DND-41 (cell line): Measurements from ENCODE around the gene DCLK3.

Experiments
- ATAC-seq: fragments of 200-7000 bp; cut with Tn5 transposase; 3 replicates; pipeline ENCODE4 v1.9.1; 2021; ENCODE audit warnings: low read depth; ENCODE audit not compliant: insufficient read depth
- DNase-seq: peaks from one replicate; pipeline ENCODE4 v3.0.0-alpha.2; 2020
- H2AFZ ChIP-seq: 2 replicates; pipeline ENCODE4 v1.6.0; 2012; ENCODE audit warnings: low read depth, low read length
- H3K27ac ChIP-seq: 2 replicates; pipeline ENCODE4 v1.5.1; 2012; ENCODE audit warnings: low read length, inconsistent platforms
- H3K27me3 ChIP-seq: fragments of 200-600 bp; sonication (generic); 2 replicates; pipeline ENCODE4 v1.6.0; 2012; ENCODE audit warnings: low read length, mild to moderate bottlenecking, inconsistent platforms; ENCODE audit not compliant: insufficient read depth, poor library complexity
- H3K36me3 ChIP-seq: 2 replicates; pipeline ENCODE4 v1.5.1; 2012; ENCODE audit warnings: low read length, inconsistent platforms; ENCODE audit not compliant: insufficient read depth
- H3K4me1 ChIP-seq: 2 replicates; pipeline ENCODE4 v1.5.1; 2012; ENCODE audit warnings: mild to moderate bottlenecking, low read length; ENCODE audit not compliant: insufficient read depth
- H3K4me2 ChIP-seq: 2 replicates; pipeline ENCODE4 v1.6.0; 2012; ENCODE audit warnings: mild to moderate bottlenecking, moderate library complexity, low read length, inconsistent platforms; ENCODE audit not compliant: insufficient read depth
- H3K4me3 ChIP-seq, 2 experiments: fragments of 200-600 bp in 1 of 2; shearing (Covaris generic) in 1 of 2; 2 replicates each; pipeline ENCODE4 v1.5.1; 2012 to 2016; ENCODE audit warnings: inconsistent platforms in 2 of 2, low read length in 2 of 2, mild to moderate bottlenecking in 2 of 2, low read depth in 1 of 2, moderate library complexity in 1 of 2
- H3K79me2 ChIP-seq: 2 replicates; pipeline ENCODE4 v1.6.0; 2012; ENCODE audit warnings: low read length, inconsistent platforms; ENCODE audit not compliant: insufficient read depth
- H3K9ac ChIP-seq: 2 replicates; pipeline ENCODE4 v1.6.0; 2012; ENCODE audit warnings: low read depth, mild to moderate bottlenecking, inconsistent platforms, low read length, moderate library complexity
- H3K9me3 ChIP-seq: 2 replicates; pipeline ENCODE4 v1.5.1; 2012; ENCODE audit warnings: low read length, moderate library complexity, mild to moderate bottlenecking, inconsistent platforms; ENCODE audit not compliant: insufficient read depth, severe bottlenecking
- H4K20me1 ChIP-seq: 2 replicates; pipeline ENCODE4 v1.6.0; 2012; ENCODE audit warnings: low read length; ENCODE audit not compliant: insufficient read depth
- EZH2 ChIP-seq: IDR thresholded peaks from 3 replicates; pipeline ENCODE4 v1.6.1; 2012; ENCODE audit warnings: borderline replicate concordance, low read depth, mild to moderate bottlenecking, moderate library complexity, low read length, inconsistent platforms; ENCODE audit not compliant: severe bottlenecking
- TF ChIP-seq, protein P1 (sequence below): IDR thresholded peaks from 2 replicates; pipeline ENCODE4 v1.5.1; 2012; ENCODE audit warnings: borderline replicate concordance, low read length, moderate library complexity, mild to moderate bottlenecking; ENCODE audit not compliant: poor library complexity, severe bottlenecking; ENCODE audit errors: extremely low read depth

DCLK3 gene

DNA sequence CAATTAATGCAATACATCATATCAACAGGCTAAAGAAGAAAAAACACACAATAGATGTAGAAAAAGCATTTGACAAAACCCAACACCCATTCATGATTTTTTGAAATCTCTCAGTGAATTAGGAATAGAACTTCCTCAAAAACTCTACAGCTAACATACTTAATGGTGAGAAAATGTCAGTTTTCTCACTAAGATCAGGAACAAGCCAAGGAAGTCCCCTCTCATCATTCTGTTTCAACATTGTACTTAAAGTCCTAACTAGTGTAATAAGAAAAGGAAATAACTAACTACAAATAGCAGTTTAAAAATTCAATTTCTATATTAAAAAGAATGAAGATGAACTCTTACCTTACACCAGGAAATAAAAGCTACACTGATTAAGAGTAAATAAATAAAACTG is 77.8 kb downstream of the DCLK3 start:
- H2AFZ ChIP-seq: no peak overlapping the region
- H3K36me3 ChIP-seq: no peaks in the 10 kb centered on the region
- H4K20me1 ChIP-seq: no peaks in the 10 kb centered on the region
- H3K79me2 ChIP-seq: no peaks in the 10 kb centered on the region
- DNase-seq: no peak
- no peaks in the 10 kb centered on the region for H3K4me1 ChIP-seq
- H3K27me3 ChIP-seq: no peaks in the 10 kb centered on the region
- H3K4me3 ChIP-seq: no peak overlapping the region
- ATAC-seq: no peak
- H3K9me3 ChIP-seq: peaks cover under 1% of the 10 kb centered on the region
- no peak overlapping the region for H3K9ac ChIP-seq
- no peak overlapping the region for H3K27ac ChIP-seq
- no peak overlapping the region for H3K4me2 ChIP-seq
- no peak for TF ChIP-seq EZH2
- TF ChIP-seq, protein P1, sequence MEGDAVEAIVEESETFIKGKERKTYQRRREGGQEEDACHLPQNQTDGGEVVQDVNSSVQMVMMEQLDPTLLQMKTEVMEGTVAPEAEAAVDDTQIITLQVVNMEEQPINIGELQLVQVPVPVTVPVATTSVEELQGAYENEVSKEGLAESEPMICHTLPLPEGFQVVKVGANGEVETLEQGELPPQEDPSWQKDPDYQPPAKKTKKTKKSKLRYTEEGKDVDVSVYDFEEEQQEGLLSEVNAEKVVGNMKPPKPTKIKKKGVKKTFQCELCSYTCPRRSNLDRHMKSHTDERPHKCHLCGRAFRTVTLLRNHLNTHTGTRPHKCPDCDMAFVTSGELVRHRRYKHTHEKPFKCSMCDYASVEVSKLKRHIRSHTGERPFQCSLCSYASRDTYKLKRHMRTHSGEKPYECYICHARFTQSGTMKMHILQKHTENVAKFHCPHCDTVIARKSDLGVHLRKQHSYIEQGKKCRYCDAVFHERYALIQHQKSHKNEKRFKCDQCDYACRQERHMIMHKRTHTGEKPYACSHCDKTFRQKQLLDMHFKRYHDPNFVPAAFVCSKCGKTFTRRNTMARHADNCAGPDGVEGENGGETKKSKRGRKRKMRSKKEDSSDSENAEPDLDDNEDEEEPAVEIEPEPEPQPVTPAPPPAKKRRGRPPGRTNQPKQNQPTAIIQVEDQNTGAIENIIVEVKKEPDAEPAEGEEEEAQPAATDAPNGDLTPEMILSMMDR: no peak

DNA sequence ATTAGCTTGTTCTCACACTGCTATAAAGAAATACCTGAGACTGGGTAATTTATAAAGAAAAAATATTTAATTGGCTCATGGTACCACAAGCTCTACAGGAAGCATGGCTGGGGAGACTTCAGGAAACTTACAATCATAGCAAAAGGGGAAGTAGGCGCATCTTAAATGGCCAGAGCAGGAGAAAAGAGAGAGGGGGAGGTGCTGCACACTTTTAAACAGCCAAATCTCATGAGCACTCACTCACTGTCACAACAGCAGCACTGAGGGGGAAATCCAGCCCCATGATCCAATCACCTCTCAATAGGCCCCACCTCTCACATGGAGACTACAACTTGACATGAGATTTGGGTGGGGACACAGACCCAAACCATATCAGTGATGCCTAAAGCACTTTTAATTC is 82.5 kb downstream of the DCLK3 start:
- H3K4me1 ChIP-seq: no peaks in the 10 kb centered on the region
- no peak overlapping the region for H3K27ac ChIP-seq
- H3K27me3 ChIP-seq: no peaks in the 10 kb centered on the region
- no peak overlapping the region for H3K4me3 ChIP-seq
- H3K79me2 ChIP-seq: no peaks in the 10 kb centered on the region
- H4K20me1 ChIP-seq: no peaks in the 10 kb centered on the region
- no peak overlapping the region for H3K9ac ChIP-seq
- H3K36me3 ChIP-seq: no peaks in the 10 kb centered on the region
- H2AFZ ChIP-seq: no peak overlapping the region
- no peak overlapping the region for H3K4me2 ChIP-seq
- DNase-seq: no peak
- peaks cover 10% of the 10 kb centered on the region for H3K9me3 ChIP-seq
- TF ChIP-seq, protein P1: no peak
- TF ChIP-seq EZH2: no peak
- ATAC-seq: no peak

DNA sequence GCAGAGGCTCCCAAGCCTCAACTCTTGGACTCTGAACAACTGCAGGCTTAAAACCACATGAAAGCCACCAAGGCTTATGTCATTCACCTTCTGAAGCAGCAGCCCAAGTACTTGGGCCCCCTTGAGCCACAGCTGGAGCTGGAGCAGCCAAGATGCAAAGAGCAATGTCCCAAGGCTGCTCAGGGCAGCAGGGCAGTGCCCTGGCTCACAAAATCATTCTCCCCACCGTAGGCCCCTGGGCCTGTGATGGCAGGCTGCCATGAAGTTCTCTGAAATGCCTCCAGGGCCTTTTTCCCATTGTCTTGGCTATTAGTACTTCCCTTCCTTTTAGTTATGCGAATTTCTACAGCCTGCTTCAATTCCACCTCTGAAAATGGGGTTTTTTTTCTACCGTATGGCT is 83.4 kb downstream of the DCLK3 start:
- Histone ChIP-seq H4K20me1 (no peaks in the 10 kb centered on the region), H3K4me1 (no peaks in the 10 kb centered on the region), H3K9me3 (peaks cover 10% of the 10 kb centered on the region), H3K4me3 (no peak overlapping the region), H3K4me2 (no peak overlapping the region), H3K79me2 (no peaks in the 10 kb centered on the region), H3K27ac (no peak overlapping the region), H2AFZ (no peak overlapping the region), H3K27me3 (no peaks in the 10 kb centered on the region), H3K9ac (no peak overlapping the region), H3K36me3 (no peaks in the 10 kb centered on the region)
- no peak for TF ChIP-seq EZH2
- TF ChIP-seq, protein P1: no peak
- ATAC-seq (no peak), DNase-seq (no peak)

DNA sequence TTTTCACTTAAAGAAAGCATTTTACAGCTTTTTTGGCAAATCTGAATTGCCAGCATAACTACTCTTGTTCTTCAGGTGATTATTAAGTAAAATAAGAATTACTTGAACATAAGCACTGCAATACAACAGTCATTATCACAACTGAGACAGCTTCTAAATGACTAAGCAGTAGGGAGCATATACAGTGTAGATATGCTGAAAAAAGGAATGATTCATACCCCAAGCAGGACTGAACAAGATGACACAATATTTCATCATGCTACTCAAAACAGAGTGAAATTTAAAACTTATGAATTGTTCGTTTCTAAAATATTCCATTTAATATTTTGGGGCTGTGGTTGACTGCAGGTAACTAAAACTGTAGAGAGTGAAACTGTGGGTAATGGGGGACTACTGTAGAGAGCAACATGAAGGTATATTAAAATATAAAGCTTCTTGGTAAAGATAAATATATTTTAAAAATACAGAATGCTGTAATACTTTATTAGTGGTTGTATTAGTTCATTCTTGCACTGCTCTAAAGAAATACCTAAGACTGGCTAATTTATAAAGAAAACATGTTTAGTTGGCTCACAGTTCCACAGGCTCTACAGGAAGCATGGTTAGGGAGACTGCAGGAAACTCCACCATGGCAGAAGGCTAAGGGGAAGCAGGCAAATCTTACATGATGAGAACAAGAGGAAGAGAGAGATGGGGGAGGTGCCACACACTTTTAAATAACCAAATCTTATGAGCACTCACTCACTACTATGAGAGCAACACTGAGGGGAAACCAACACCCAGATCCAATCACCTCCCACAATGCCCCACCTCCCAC is 84.8 kb downstream of the DCLK3 start:
- Histone ChIP-seq H3K27ac (no peak overlapping the region), H2AFZ (no peak overlapping the region), H3K36me3 (no peaks in the 10 kb centered on the region), H3K9ac (no peak overlapping the region), H3K27me3 (no peaks in the 10 kb centered on the region), H3K4me1 (no peaks in the 10 kb centered on the region), H3K4me2 (no peak overlapping the region), H3K4me3 (no peak overlapping the region), H4K20me1 (no peaks in the 10 kb centered on the region), H3K9me3 (peaks cover 10% of the 10 kb centered on the region), H3K79me2 (no peaks in the 10 kb centered on the region)
- ATAC-seq (no peak), DNase-seq (no peak)
- TF ChIP-seq EZH2: no peak
- TF ChIP-seq, protein P1: no peak
